ENCODE results near the gene COG2. TPM values are rescaled to one million over a fixed set of nuclear protein-coding genes. Genes with fewer than 3 reads are reported as not detected.

The COG2 gene
- total and polyA plus RNA-seq, 2 of the 13 experiments (the other 11 are each of a cell fraction or from before 2014, with no cell fraction given): 16.8 to 36.3 TPM

GRCh38 chr1:230702934-230703678, 60.8 kb downstream of the COG2 start (continued):
- TF ChIP-seq TAF15 (IDR thresholded peaks at IDR 0.05; ENCODE audit: low read depth, low read length, poor library complexity, severe bottlenecking) (no peak), GFI1 (CRISPR knock-in tag; IDR thresholded peaks at IDR 0.05; ENCODE audit: borderline replicate concordance) (no peak; the same call in none of the 2 replicates), ZMAT3 (CRISPR knock-in tag; conservative IDR thresholded peaks at IDR 0.05) (peak; percentile 99), NRL (CRISPR knock-in tag; IDR thresholded peaks at IDR 0.05; ENCODE audit: borderline replicate concordance) (peak; percentile 38; the same call in 1 of the 2 replicates), ZNF282 (IDR thresholded peaks at IDR 0.05; ENCODE audit: partially characterized antibody) (no peak), PAF1 (CRISPR knock-in tag; IDR thresholded peaks at IDR 0.05) (no peak), HOXA9 (CRISPR knock-in tag; IDR thresholded peaks at IDR 0.05; ENCODE audit: borderline replicate concordance) (no peak), ZNF740 (CRISPR knock-in tag; IDR thresholded peaks at IDR 0.05) (no peak; the same call in 1 of the 2 replicates), NFIB (CRISPR knock-in tag; IDR thresholded peaks at IDR 0.05; ENCODE audit: borderline replicate concordance) (no peak), MBD4 (IDR thresholded peaks at IDR 0.05; ENCODE audit: borderline replicate concordance, low read length) (no peak), MTERF4 (CRISPR knock-in tag; IDR thresholded peaks at IDR 0.05) (peak; percentile 51; the same call in 1 of the 2 replicates), PRPF4 (IDR thresholded peaks at IDR 0.05; ENCODE audit: low read depth, low read length, poor library complexity, severe bottlenecking) (no peak), EEA1 (CRISPR knock-in tag; IDR thresholded peaks at IDR 0.05; ENCODE audit: borderline replicate concordance) (peak; percentile 83; the same call in 1 of the 2 replicates), ZFY (CRISPR knock-in tag; IDR thresholded peaks at IDR 0.05) (peak; percentile 92), TEF (CRISPR knock-in tag; IDR thresholded peaks at IDR 0.05) (0 out of 2 replicates have a peak, but pooled peaks have one; percentile 64), GMEB2 (CRISPR knock-in tag; IDR thresholded peaks at IDR 0.05; ENCODE audit: low read depth) (no peak), NR2C2 (CRISPR knock-in tag; IDR thresholded peaks at IDR 0.05; ENCODE audit: borderline replicate concordance) (peak; percentile 88), ZMAT5 (CRISPR knock-in tag; IDR thresholded peaks at IDR 0.05; ENCODE audit: borderline replicate concordance, low read depth) (no peak), ZSCAN31 (CRISPR knock-in tag; IDR thresholded peaks at IDR 0.05; ENCODE audit: low read depth) (peak; percentile 49; the same call in 1 of the 2 replicates), JUND (CRISPR knock-in tag; IDR thresholded peaks at IDR 0.05) (peak; percentile 76), ZNF280B (CRISPR knock-in tag; IDR thresholded peaks at IDR 0.05; ENCODE audit: borderline replicate concordance) (peak; percentile 88; the same call in 1 of the 2 replicates), TCF7L2 (IDR thresholded peaks at IDR 0.05; ENCODE audit: low read depth, low read length) (peak; percentile 61; the same call in 1 of the 2 replicates), PLRG1 (conservative IDR thresholded peaks at IDR 0.05) (no peak), ZSCAN21 (CRISPR knock-in tag; IDR thresholded peaks at IDR 0.05; ENCODE audit: borderline replicate concordance) (peak; percentile 98; the same call in 1 of the 2 replicates)
